Chondrocyte (in vitro differentiated cells): ENCODE data around the gene NPIPB9. TPM values are rescaled to one million over a fixed set of nuclear protein-coding genes. Genes with fewer than 3 reads are reported as not detected.

Source experiments
- DNase-seq: peaks from one replicate; pipeline ENCODE4 v3.0.0; 2021; ENCODE audit warnings: mixed read lengths, low spot score
- H3K27ac Mint-ChIP-seq: one replicate; pipeline ENCODE4 v1.8.0; 2021; ENCODE audit warnings: mild to moderate bottlenecking, moderate library complexity, mixed read lengths; ENCODE audit not compliant: unreplicated experiment
- H3K27me3 Mint-ChIP-seq: 2 replicates; pipeline ENCODE4 v1.8.0; 2021; ENCODE audit warnings: low read depth, mixed read lengths
- H3K36me3 Mint-ChIP-seq: 2 replicates; pipeline ENCODE4 v1.8.0; 2021; ENCODE audit warnings: low read depth, mixed read lengths
- H3K4me1 Mint-ChIP-seq: 2 replicates; pipeline ENCODE4 v1.8.0; 2021; ENCODE audit warnings: low read depth, mild to moderate bottlenecking, mixed read lengths
- H3K4me3 Mint-ChIP-seq: one replicate; pipeline ENCODE4 v1.8.0; 2021; ENCODE audit warnings: mild to moderate bottlenecking, moderate library complexity, mixed read lengths; ENCODE audit not compliant: unreplicated experiment
- H3K9me3 Mint-ChIP-seq: 2 replicates; pipeline ENCODE4 v1.8.0; 2021; ENCODE audit warnings: low read depth, mixed read lengths
- microRNA-seq: library from miRNA; unstranded; fragments of <30 nt; microRNA quantifications from one replicate; pipeline ENCODE4 v1.2.0, GENCODE V29; 2020; ENCODE audit warnings: borderline number of aligned reads
- total RNA-seq: library from RNA; stranded (reverse); gene quantifications from 3 replicates; pipeline ENCODE4 v1.2.1, GENCODE V29; 2021
- TF ChIP-seq, protein P1 (sequence below): fragments of 200-600 bp; sonication (generic); IDR thresholded peaks from 2 replicates; pipeline ENCODE4 v1.5.0; 2021; ENCODE audit warnings: antibody characterized with exemption, mild to moderate bottlenecking, moderate library complexity

Gene NPIPB9
- total RNA-seq, 1 donor from 2014 or later, result 1.1 TPM

DNA sequence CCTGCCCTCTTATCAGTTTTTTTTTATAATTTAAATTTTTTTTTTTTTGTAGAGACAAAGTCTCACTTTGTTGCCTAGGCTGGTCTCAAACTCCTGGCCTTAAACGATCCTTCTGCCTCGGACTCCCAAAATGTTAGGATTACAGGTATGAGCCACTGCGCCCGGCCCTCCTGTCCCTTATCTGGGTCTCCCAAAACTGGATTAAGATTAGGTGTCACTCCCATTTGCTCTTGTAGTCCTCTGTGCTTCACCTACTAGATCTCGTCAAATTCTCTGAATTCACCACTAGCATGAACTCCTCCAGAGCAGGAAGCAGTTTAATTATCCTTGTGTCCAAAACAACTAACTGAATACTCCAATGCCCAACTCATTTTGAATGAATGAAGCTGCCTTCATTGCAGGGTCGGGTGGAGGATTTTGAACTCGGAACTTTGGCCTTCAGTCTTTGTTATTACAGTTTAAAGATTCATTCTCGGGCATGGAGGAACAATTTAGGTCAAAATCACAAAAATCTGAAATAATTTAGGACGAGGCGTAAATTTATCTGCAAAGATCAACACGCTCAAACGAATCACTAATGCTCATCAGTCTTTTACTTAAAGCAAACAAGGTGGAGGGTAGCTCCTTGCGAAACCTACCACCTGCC lies 70.4 kb downstream of the NPIPB9 start:
- Mint-ChIP-seq H3K36me3 (peaks cover 22% of the 10 kb centered on the region), H3K4me1 (peaks cover 37% of the 10 kb centered on the region), H3K27me3 (no peaks in the 10 kb centered on the region), H3K9me3 (no peaks in the 10 kb centered on the region), H3K27ac (peak overlapping the region; percentile 90), H3K4me3 (peak overlapping the region; percentile 88)
- DNase-seq, result peak; percentile 40
- TF ChIP-seq, protein P1, sequence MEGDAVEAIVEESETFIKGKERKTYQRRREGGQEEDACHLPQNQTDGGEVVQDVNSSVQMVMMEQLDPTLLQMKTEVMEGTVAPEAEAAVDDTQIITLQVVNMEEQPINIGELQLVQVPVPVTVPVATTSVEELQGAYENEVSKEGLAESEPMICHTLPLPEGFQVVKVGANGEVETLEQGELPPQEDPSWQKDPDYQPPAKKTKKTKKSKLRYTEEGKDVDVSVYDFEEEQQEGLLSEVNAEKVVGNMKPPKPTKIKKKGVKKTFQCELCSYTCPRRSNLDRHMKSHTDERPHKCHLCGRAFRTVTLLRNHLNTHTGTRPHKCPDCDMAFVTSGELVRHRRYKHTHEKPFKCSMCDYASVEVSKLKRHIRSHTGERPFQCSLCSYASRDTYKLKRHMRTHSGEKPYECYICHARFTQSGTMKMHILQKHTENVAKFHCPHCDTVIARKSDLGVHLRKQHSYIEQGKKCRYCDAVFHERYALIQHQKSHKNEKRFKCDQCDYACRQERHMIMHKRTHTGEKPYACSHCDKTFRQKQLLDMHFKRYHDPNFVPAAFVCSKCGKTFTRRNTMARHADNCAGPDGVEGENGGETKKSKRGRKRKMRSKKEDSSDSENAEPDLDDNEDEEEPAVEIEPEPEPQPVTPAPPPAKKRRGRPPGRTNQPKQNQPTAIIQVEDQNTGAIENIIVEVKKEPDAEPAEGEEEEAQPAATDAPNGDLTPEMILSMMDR, result no peak

Small RNA genes within 50 kb of the gene (microRNA-seq; reads per million reads assigned to microRNA genes)
- gene MIR6862-2, result not detected

Other genes starting within 250 kb of the NPIPB9 start
- gene IL27, start 245.0 kb upstream of the NPIPB9 start, total RNA-seq, result not detected in 3 replicates
- 39.1 to 300 TPM (median 289 TPM) in 3 replicates for gene NUPR1, start 212.8 kb upstream of the NPIPB9 start, total RNA-seq
- 14.6 to 18.4 TPM (median 17.1 TPM) in 3 replicates for gene SGF29, start 197.9 kb upstream of the NPIPB9 start, total RNA-seq
- not detected in 3 replicates for gene SULT1A2, start 154.7 kb upstream of the NPIPB9 start, total RNA-seq
- 1.1 to 4.9 TPM (median 2.2 TPM) in 3 replicates for gene SULT1A1, start 141.7 kb upstream of the NPIPB9 start, total RNA-seq
- 0.49 to 1.4 TPM in 2 of 3 replicates, not detected in the other for gene NPIPB8, start 113.7 kb upstream of the NPIPB9 start, total RNA-seq
- 605 to 734 TPM (median 729 TPM) in 3 replicates for gene EIF3C, start 40.3 kb upstream of the NPIPB9 start, total RNA-seq
- 152 to 186 TPM (median 185 TPM) in 3 replicates for gene ATXN2L, start 71.2 kb downstream of the NPIPB9 start, total RNA-seq
- 91.1 to 120 TPM (median 95.0 TPM) in 3 replicates for gene TUFM, start 94.6 kb downstream of the NPIPB9 start, total RNA-seq
- gene SH2B1, start 112.1 kb downstream of the NPIPB9 start, total RNA-seq, result 36.4 to 48.1 TPM (median 38.1 TPM) in 3 replicates
- 0.31 to 1.8 TPM (median 0.42 TPM) in 3 replicates for gene ATP2A1, start 126.7 kb downstream of the NPIPB9 start, total RNA-seq
- 20.1 to 24.6 TPM (median 22.4 TPM) in 3 replicates for gene RABEP2, start 173.5 kb downstream of the NPIPB9 start, total RNA-seq
- gene CD19, start 180.2 kb downstream of the NPIPB9 start, total RNA-seq, result not detected in 3 replicates
- 23.0 to 24.3 TPM (median 23.8 TPM) in 3 replicates for gene NFATC2IP, start 199.2 kb downstream of the NPIPB9 start, total RNA-seq
- gene SPNS1, start 223.0 kb downstream of the NPIPB9 start, total RNA-seq, result 60.8 to 73.4 TPM (median 71.1 TPM) in 3 replicates
- 10.2 to 13.6 TPM (median 11.7 TPM) in 3 replicates for gene LAT, start 233.3 kb downstream of the NPIPB9 start, total RNA-seq